Measurements from ENCODE around the gene ERCC8. TPM values are rescaled to one million over a fixed set of nuclear protein-coding genes. Genes with fewer than 3 reads are reported as not detected.

ERCC8 gene
- total and polyA plus RNA-seq, 5 donors: 5.1 to 9.6 (median 8.0) TPM

DNA sequence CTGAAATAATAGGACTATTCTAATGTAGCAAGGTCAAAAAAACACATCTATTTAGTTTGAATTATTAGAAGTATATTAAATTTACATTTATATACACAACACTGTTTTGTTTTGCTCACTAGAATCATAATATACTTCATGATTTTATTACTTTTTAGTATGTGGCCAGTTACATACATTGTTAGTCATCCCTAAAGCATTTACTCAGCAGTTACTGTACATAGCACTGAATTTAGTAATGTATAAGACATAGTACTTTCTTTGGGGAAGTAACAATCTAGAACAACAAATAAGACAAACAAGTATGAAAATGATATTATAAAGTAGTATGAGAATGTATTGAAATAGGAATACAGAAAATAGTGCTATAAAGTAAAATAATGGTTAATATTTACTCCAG is 28.2 kb downstream of the ERCC8 start:
- ATAC-seq: no peak
- intact Hi-C loops (cut with DNase I): no loop called here

DNA sequence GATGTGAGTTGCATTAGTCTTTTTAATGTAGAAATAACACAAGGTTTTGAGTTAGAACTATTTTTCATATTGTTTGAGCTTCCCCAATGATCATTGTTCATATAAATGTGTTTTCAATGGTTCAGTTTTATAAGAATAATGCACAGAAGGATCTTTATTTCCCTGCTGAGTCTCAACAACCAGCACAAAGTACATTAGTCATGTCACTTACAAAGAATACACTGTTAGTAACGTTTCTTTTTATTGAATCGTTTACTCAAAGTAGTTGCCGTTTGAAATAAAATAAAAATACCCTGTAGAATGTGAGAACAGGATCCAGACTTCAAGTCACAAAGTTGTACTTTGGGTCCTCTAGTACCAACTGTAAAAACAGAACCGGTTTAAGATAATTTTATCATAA is 41.5 kb downstream of the ERCC8 start:
- Histone ChIP-seq H3K27ac (ENCODE audit: low read length) (no peak overlapping the region), H3K27me3 (ENCODE audit: control insufficient read depth, insufficient read depth) (no peaks in the 10 kb centered on the region), H3K9me3 (ENCODE audit: control insufficient read depth, low read length) (no peaks in the 10 kb centered on the region), H3K4me1 (ENCODE audit: control insufficient read depth, insufficient read depth, low read length) (no peaks in the 10 kb centered on the region), H3K4me3 (ENCODE audit: low read length) (no peak overlapping the region)
- ATAC-seq: no peak
- intact Hi-C loops (cut with DNase I): no loop called here
- DNase-seq: no peak
- WGBS: 83% methylated on average over 4 of the region's 4 CpGs

More for the DNA sequence above, 28.2 kb downstream of the ERCC8 start:
- Histone ChIP-seq H3K4me3 (ENCODE audit: low read length) (no peak overlapping the region), H3K9me3 (ENCODE audit: control insufficient read depth, low read length) (no peaks in the 10 kb centered on the region), H3K27me3 (ENCODE audit: control insufficient read depth, insufficient read depth) (no peaks in the 10 kb centered on the region), H3K27ac (ENCODE audit: low read length) (no peak overlapping the region), H3K4me1 (ENCODE audit: control insufficient read depth, insufficient read depth, low read length) (no peaks in the 10 kb centered on the region)
- DNase-seq: no peak

DNA sequence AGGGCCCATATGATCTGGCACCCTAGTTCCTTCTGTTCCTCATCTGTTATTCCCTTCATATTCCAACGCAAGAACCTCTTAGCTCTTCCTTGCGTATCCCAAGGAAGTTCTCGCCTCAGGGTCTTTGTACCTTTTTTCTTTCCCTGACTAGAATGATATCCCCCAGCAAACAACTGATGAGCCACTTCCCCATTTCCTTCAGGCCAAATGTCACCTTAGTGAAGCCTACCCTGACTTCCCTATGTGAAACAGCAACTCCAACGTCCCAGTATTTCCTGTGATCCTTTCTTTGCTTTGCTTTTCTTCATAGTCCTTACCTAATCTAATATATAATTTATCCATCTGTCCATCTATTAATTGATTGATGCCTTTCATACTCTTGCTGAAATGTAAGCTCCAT is 47.9 kb downstream of the ERCC8 start:
- ATAC-seq (no peak), DNase-seq (no peak)
- no peaks in the 10 kb centered on the region for H3K4me1 ChIP-seq (ENCODE audit: control insufficient read depth, insufficient read depth, low read length)
- 89% methylated on average over 4 of the region's 4 CpGs for WGBS
- intact Hi-C loops (cut with DNase I): no loop called here
- H3K9me3 ChIP-seq (ENCODE audit: control insufficient read depth, low read length): no peaks in the 10 kb centered on the region
- H3K27ac ChIP-seq (ENCODE audit: low read length): no peak overlapping the region
- H3K27me3 ChIP-seq (ENCODE audit: control insufficient read depth, insufficient read depth): no peaks in the 10 kb centered on the region
- no peak overlapping the region for H3K4me3 ChIP-seq (ENCODE audit: low read length)

DNA sequence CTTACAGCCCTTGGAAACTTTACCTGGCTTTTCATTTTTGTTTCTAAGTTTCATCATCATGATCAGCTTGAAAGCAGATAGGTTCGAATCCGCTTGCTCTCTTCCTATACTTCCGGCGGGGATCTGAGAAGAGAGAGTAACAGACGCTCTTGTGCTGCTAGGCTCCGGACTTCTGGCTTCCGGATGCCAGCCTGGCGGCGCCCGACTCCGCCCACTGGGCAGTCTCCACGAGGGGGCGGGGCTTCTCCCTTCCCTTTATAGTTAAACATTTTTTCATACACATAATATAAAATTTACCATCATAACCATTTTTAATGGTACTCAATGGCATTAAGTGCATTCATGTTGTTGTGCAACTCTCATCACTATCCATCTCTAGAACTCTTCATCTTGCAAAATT is 51.3 kb downstream of the ERCC8 start:
- DNase-seq (peak in 1 of 3 donors; percentile 29), ATAC-seq (no peak)
- no peak overlapping the region for H3K27ac ChIP-seq (ENCODE audit: low read length)
- H3K4me3 ChIP-seq (ENCODE audit: low read length): no peak overlapping the region
- WGBS: 96% methylated on average over 13 of the region's 13 CpGs
- no peaks in the 10 kb centered on the region for H3K27me3 ChIP-seq (ENCODE audit: control insufficient read depth, insufficient read depth)
- H3K4me1 ChIP-seq (ENCODE audit: control insufficient read depth, insufficient read depth, low read length): no peaks in the 10 kb centered on the region
- no peaks in the 10 kb centered on the region for H3K9me3 ChIP-seq (ENCODE audit: control insufficient read depth, low read length)
- intact Hi-C loops (cut with DNase I): no loop called here

DNA sequence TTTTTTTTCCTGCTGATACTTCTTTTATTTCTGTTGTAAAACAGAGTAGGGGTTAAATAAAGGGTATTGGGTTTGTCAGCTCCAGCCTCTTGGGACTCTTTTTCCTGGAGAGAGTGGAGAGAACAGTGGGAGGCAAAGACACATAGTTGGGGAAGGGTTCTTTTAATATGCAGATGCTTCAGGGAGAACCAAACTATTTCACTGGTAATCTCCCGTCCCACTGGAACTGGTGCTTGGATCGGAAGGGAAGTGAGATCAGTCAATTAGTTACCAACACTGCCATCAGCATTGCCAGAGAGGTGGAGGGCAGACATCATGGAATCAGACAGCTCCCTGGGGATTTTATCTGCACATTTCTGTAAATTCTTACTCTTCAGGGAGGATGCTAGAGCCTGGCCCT is 53.2 kb downstream of the ERCC8 start:
- no peak for DNase-seq
- Histone ChIP-seq H3K9me3 (ENCODE audit: control insufficient read depth, low read length) (no peaks in the 10 kb centered on the region), H3K27me3 (ENCODE audit: control insufficient read depth, insufficient read depth) (no peaks in the 10 kb centered on the region), H3K27ac (ENCODE audit: low read length) (no peak overlapping the region), H3K4me3 (ENCODE audit: low read length) (no peak overlapping the region), H3K4me1 (ENCODE audit: control insufficient read depth, insufficient read depth, low read length) (no peaks in the 10 kb centered on the region)
- no peak for ATAC-seq
- intact Hi-C loops (cut with DNase I): no loop called here
- 89% methylated on average over 2 of the region's 2 CpGs for WGBS

DNA sequence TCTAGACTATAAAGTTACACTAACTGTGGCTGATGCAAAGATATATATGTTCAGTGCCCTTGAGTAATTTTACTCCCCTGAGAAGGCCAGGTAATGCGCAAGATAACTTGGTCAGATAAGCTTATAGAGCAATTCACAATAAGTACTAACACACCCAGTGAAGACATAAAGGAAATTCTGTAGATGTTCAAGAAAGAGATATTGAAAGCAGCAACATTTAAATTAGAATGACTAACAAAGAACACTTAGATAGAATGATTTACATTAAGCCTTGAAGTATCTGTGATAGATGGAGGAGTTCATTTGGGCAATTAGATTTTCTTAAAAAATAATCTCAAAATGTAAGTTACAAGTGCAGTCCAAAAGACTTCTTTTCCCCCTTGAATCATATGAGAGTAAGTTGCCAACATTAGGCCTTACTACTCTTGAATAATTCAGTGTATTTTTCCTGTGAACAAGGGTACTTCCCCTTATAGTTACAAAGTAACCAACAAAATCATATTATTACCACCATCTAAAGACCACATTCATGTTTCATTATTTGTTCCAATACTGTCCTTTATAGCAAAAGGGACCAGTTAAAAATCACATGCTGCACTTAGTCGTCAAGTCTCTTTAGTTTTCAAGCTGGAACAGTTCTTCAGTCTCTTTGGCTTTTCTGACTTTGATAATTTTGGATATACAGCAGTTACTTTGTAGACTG is 56.4 kb downstream of the ERCC8 start:
- Histone ChIP-seq H3K4me3 (ENCODE audit: low read length) (no peak overlapping the region), H3K27ac (ENCODE audit: low read length) (no peak overlapping the region), H3K9me3 (ENCODE audit: control insufficient read depth, low read length) (no peaks in the 10 kb centered on the region), H3K4me1 (ENCODE audit: control insufficient read depth, insufficient read depth, low read length) (no peaks in the 10 kb centered on the region), H3K27me3 (ENCODE audit: control insufficient read depth, insufficient read depth) (no peaks in the 10 kb centered on the region)
- WGBS: 71% methylated on average over 2 of the region's 2 CpGs
- intact Hi-C loops (cut with DNase I): no loop called here
- DNase-seq: no peak
- no peak for ATAC-seq

- Histone ChIP-seq H3K27me3 (ENCODE audit: control insufficient read depth, insufficient read depth) (no peaks in the 10 kb centered on the region), H3K9me3 (ENCODE audit: control insufficient read depth, low read length) (no peaks in the 10 kb centered on the region), H3K4me3 (ENCODE audit: low read length) (no peak overlapping the region), H3K4me1 (ENCODE audit: control insufficient read depth, insufficient read depth, low read length) (no peaks in the 10 kb centered on the region), H3K27ac (ENCODE audit: low read length) (no peak overlapping the region)
- no peak for DNase-seq
- 96% methylated on average over 2 of the region's 2 CpGs for WGBS
- intact Hi-C loops (cut with DNase I): no loop called here
- ATAC-seq: no peak
These were observed 57.1 kb downstream of the ERCC8 start for GRCh38 chr5:60887746-60888145.

DNA sequence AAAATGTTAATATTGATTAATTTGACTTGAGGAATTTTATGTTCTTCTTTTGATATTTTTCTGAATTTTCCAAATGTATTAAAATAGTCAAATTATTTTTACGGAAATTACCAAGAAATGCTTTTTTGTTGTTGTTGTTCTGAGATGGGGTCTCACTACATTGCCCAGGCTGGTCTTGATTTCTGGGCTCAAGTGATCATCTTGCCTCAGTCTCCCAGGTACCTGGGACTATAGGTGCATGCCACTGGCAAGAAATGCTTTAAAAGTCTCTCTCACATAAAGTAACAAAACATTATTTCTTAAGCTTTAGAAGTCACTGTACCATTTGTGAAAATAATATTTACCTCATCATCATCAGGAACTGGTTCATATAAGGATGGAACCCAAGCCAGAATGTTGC is 57.8 kb downstream of the ERCC8 start:
- intact Hi-C loops (cut with DNase I): no loop called here
- no peak overlapping the region for H3K27ac ChIP-seq (ENCODE audit: low read length)
- no peak overlapping the region for H3K4me3 ChIP-seq (ENCODE audit: low read length)
- DNase-seq (no peak), ATAC-seq (no peak)
- H3K4me1 ChIP-seq (ENCODE audit: control insufficient read depth, insufficient read depth, low read length): no peaks in the 10 kb centered on the region
- H3K27me3 ChIP-seq (ENCODE audit: control insufficient read depth, insufficient read depth): no peaks in the 10 kb centered on the region
- WGBS: 97% methylated on average over 1 of the region's 1 CpG
- no peaks in the 10 kb centered on the region for H3K9me3 ChIP-seq (ENCODE audit: control insufficient read depth, low read length)

GRCh38 chr5:60886158-60886557 is 58.7 kb downstream of the ERCC8 start:
- H3K4me1 ChIP-seq (ENCODE audit: control insufficient read depth, insufficient read depth, low read length): no peaks in the 10 kb centered on the region
- 97% methylated on average over 5 of the region's 5 CpGs for WGBS
- ATAC-seq: no peak
- intact Hi-C loops (cut with DNase I): no loop called here
- DNase-seq: no peak
- H3K9me3 ChIP-seq (ENCODE audit: control insufficient read depth, low read length): no peaks in the 10 kb centered on the region
- H3K27ac ChIP-seq (ENCODE audit: low read length): no peak overlapping the region
- no peak overlapping the region for H3K4me3 ChIP-seq (ENCODE audit: low read length)
- no peaks in the 10 kb centered on the region for H3K27me3 ChIP-seq (ENCODE audit: control insufficient read depth, insufficient read depth)

DNA sequence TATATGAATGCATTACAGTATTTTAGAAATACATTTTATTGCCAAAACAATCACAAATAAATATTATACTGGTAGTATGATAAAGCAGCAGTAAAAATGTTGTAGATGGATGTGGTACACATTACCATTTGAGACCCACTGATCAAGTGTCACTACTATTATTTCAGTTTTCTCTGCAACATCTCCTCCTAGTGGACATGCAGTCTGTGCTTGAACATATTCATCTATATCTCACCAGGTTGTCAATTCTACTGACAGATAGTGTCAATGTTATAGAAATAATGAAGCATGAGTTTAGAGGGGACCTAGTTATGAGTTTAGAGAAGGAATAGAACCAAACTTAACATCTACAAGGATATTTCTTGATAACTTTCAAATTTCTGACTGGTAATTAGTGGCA is 61.6 kb downstream of the ERCC8 start:
- Histone ChIP-seq H3K27ac (ENCODE audit: low read length) (no peak overlapping the region), H3K27me3 (ENCODE audit: control insufficient read depth, insufficient read depth) (no peaks in the 10 kb centered on the region), H3K4me1 (ENCODE audit: control insufficient read depth, insufficient read depth, low read length) (no peaks in the 10 kb centered on the region), H3K9me3 (ENCODE audit: control insufficient read depth, low read length) (no peaks in the 10 kb centered on the region), H3K4me3 (ENCODE audit: low read length) (no peak overlapping the region)
- ATAC-seq (no peak), DNase-seq (no peak)
- intact Hi-C loops (cut with DNase I): no loop called here

DNA sequence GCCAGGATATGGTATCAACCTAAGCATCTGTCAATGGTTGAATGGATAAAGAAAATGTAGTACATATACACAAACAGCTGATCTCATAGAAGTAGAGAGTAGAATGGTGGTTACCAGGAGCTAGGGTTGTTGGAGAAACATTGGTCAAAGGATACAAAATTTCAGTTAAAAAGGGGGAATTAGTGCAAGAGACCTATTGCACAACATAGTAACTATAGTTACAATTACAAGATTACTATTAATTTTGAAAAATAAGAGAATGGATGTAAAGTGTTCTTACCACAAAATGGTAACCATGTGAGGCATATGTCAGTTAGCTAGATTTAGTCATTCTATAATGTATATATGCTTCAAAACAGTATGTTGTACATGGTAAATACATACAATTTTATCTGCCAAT is 72.0 kb downstream of the ERCC8 start:
- no peaks in the 10 kb centered on the region for H3K4me1 ChIP-seq (ENCODE audit: control insufficient read depth, insufficient read depth, low read length)
- H3K4me3 ChIP-seq (ENCODE audit: low read length): no peak overlapping the region
- no peaks in the 10 kb centered on the region for H3K9me3 ChIP-seq (ENCODE audit: control insufficient read depth, low read length)
- intact Hi-C loops (cut with DNase I): no loop called here
- no peak overlapping the region for H3K27ac ChIP-seq (ENCODE audit: low read length)
- ATAC-seq (no peak), DNase-seq (no peak)
- H3K27me3 ChIP-seq (ENCODE audit: control insufficient read depth, insufficient read depth): no peaks in the 10 kb centered on the region

GRCh38 chr5:60870857-60871256 is 74.0 kb downstream of the ERCC8 start:
- intact Hi-C loops (cut with DNase I): no loop called here
- Histone ChIP-seq H3K4me3 (ENCODE audit: low read length) (no peak overlapping the region), H3K9me3 (ENCODE audit: control insufficient read depth, low read length) (no peaks in the 10 kb centered on the region), H3K27ac (ENCODE audit: low read length) (no peak overlapping the region), H3K4me1 (ENCODE audit: control insufficient read depth, insufficient read depth, low read length) (no peaks in the 10 kb centered on the region), H3K27me3 (ENCODE audit: control insufficient read depth, insufficient read depth) (no peaks in the 10 kb centered on the region)
- DNase-seq (no peak), ATAC-seq (no peak)
- 98% methylated on average over 3 of the region's 3 CpGs for WGBS

Data from right cardiac atrium (tissue), 5 donors.